Cardiac muscle cell (in vitro differentiated cells and primary cell): ENCODE results near the gene DEFB110. TPM values are rescaled to one million over a fixed set of nuclear protein-coding genes. Genes with fewer than 3 reads are reported as not detected.

ENCODE experiments used
- DNase-seq, 2 donors: peaks; one replicate each; pipeline versions ENCODE4 v3.0.0 to v3.0.0-alpha.2; 2010 to 2017; ENCODE audit warnings: low read depth in 1 of 2, low spot score in 1 of 2
- H3K27ac ChIP-seq: fragments of 200-600 bp; sonication (generic); 2 replicates; pipeline ENCODE4 v1.5.1; 2016
- H3K27me3 ChIP-seq: fragments of 200-600 bp; sonication (generic); 2 replicates; pipeline ENCODE4 v1.6.0; 2016; ENCODE audit warnings: control low read depth
- H3K36me3 ChIP-seq: fragments of 200-600 bp; sonication (generic); 2 replicates; pipeline ENCODE4 v1.5.1; 2016; ENCODE audit warnings: control low read depth
- H3K4me1 ChIP-seq: fragments of 200-600 bp; sonication (generic); 2 replicates; pipeline ENCODE4 v1.8.1; 2017; ENCODE audit warnings: low read depth, mild to moderate bottlenecking, mixed run types
- H3K4me3 ChIP-seq: fragments of 200-600 bp; sonication (generic); 2 replicates; pipeline ENCODE4 v1.5.1; 2016; ENCODE audit warnings: mild to moderate bottlenecking
- H3K9me3 ChIP-seq: fragments of 200-600 bp; sonication (generic); 2 replicates; pipeline ENCODE4 v1.5.1; 2017; ENCODE audit warnings: low read depth, mild to moderate bottlenecking, control low read depth
- CTCF ChIP-seq: IDR thresholded peaks from 2 replicates; pipeline ENCODE4 v1.5.1; 2012; ENCODE audit warnings: low read depth, mild to moderate bottlenecking, low read length
- polyA plus RNA-seq: library from polyadenylated mRNA; unstranded; fragments of >200 nt; fragmentation: Nextera tagmentation; extraction: Ambion mirVana; gene quantifications from 2 replicates; pipeline ENCODE4 v1.2.1, GENCODE V29; 2016
- total RNA-seq: library from RNA; depleted of rRNA; stranded (reverse); fragments of >200 nt; gene quantifications from 2 replicates; pipeline ENCODE4 v1.2.3, GENCODE V29; 2016

The DEFB110 gene
- total and polyA plus RNA-seq, 2 experiments from 2014 or later: not detected

GRCh38 chr6:50047026-50047425 is 25.2 kb upstream of the DEFB110 start:
- Histone ChIP-seq H3K9me3 (no peaks in the 10 kb centered on the region), H3K4me3 (no peak overlapping the region), H3K27ac (no peak overlapping the region), H3K4me1 (no peaks in the 10 kb centered on the region), H3K27me3 (no peaks in the 10 kb centered on the region), H3K36me3 (no peaks in the 10 kb centered on the region)
- TF ChIP-seq CTCF: no peak
- DNase-seq: no peak

GRCh38 chr6:50030777-50031562 is 9.2 kb upstream of the DEFB110 start:
- DNase-seq: peak in 1 of 2 donors; percentile 27
- H3K4me3 ChIP-seq: no peak overlapping the region
- no peaks in the 10 kb centered on the region for H3K9me3 ChIP-seq
- no peak overlapping the region for H3K27ac ChIP-seq
- H3K27me3 ChIP-seq: no peaks in the 10 kb centered on the region
- H3K4me1 ChIP-seq: no peaks in the 10 kb centered on the region
- TF ChIP-seq CTCF: no peak
- no peaks in the 10 kb centered on the region for H3K36me3 ChIP-seq

GRCh38 chr6:50030350-50030749 is 8.6 kb upstream of the DEFB110 start:
- TF ChIP-seq CTCF: no peak
- no peak for DNase-seq
- Histone ChIP-seq H3K9me3 (no peaks in the 10 kb centered on the region), H3K36me3 (no peaks in the 10 kb centered on the region), H3K4me3 (no peak overlapping the region), H3K27ac (no peak overlapping the region), H3K4me1 (no peaks in the 10 kb centered on the region), H3K27me3 (no peaks in the 10 kb centered on the region)

GRCh38 chr6:50025258-50025657 is 3.5 kb upstream of the DEFB110 start:
- no peak for TF ChIP-seq CTCF
- H3K4me1 ChIP-seq: no peaks in the 10 kb centered on the region
- H3K27me3 ChIP-seq: no peaks in the 10 kb centered on the region
- H3K36me3 ChIP-seq: no peaks in the 10 kb centered on the region
- no peak for DNase-seq
- H3K4me3 ChIP-seq: no peak overlapping the region
- no peak overlapping the region for H3K27ac ChIP-seq
- H3K9me3 ChIP-seq: no peaks in the 10 kb centered on the region

GRCh38 chr6:50007819-50008218 is 14.0 kb downstream of the DEFB110 start:
- H3K9me3 ChIP-seq: no peaks in the 10 kb centered on the region
- H3K4me1 ChIP-seq: no peaks in the 10 kb centered on the region
- H3K4me3 ChIP-seq: no peak overlapping the region
- no peaks in the 10 kb centered on the region for H3K27me3 ChIP-seq
- no peak overlapping the region for H3K27ac ChIP-seq
- no peak for DNase-seq
- no peak for TF ChIP-seq CTCF
- H3K36me3 ChIP-seq: no peaks in the 10 kb centered on the region
